ENCODE data around the gene SEMA3G. TPM values are rescaled to one million over a fixed set of nuclear protein-coding genes. Genes with fewer than 3 reads are reported as not detected.

The SEMA3G gene
- total RNA-seq, 1 experiment from 2014 or later = 1.6 TPM

- TF ChIP-seq AFF4 (CRISPR knock-in tag; IDR thresholded peaks at IDR 0.05; ENCODE audit: borderline replicate concordance) = no peak
- no peak for TF ChIP-seq ZBTB43 (CRISPR knock-in tag; IDR thresholded peaks at IDR 0.05)
- no peak for TF ChIP-seq ZNF281 (CRISPR knock-in tag; IDR thresholded peaks at IDR 0.05)
- no peak for TF ChIP-seq PRRX2 (CRISPR knock-in tag; IDR thresholded peaks at IDR 0.05)
- TF ChIP-seq ATF6 (CRISPR knock-in tag; IDR thresholded peaks at IDR 0.05) = no peak
- TF ChIP-seq PRDM15 (CRISPR knock-in tag; IDR thresholded peaks at IDR 0.05) = no peak
Observed at GRCh38 chr3:52436500-52437149, 8.3 kb downstream of the SEMA3G start (continued).

GRCh38 chr3:52435246-52436101, 9.4 kb downstream of the SEMA3G start:
- Mint-ChIP-seq H3K9me3 (no peaks in the 10 kb centered on the region), H3K36me3 (no peaks in the 10 kb centered on the region), H3K27me3 (ENCODE audit: low read depth) (no peaks in the 10 kb centered on the region), H3K4me1 (peaks cover 8% of the 10 kb centered on the region; the same call in 1 of the 2 replicates), H3K27ac (no peak overlapping the region; the same call in 1 of the 2 replicates), H3K4me3 (no peak overlapping the region)
- no peak for TF ChIP-seq ZNF416 (CRISPR knock-in tag; IDR thresholded peaks at IDR 0.05)
- no peak for TF ChIP-seq GTF2I (CRISPR knock-in tag; conservative IDR thresholded peaks at IDR 0.05)
- TF ChIP-seq ZNF263 (CRISPR knock-in tag; IDR thresholded peaks at IDR 0.05; ENCODE audit: low read depth) = no peak
- no peak for TF ChIP-seq CREM (CRISPR knock-in tag; IDR thresholded peaks at IDR 0.05)
- TF ChIP-seq IRF1 (CRISPR knock-in tag; IDR thresholded peaks at IDR 0.05) = no peak
- ChIA-PET POLR2A (no interaction called here), CTCF (interaction anchor here (0.5 to 1.9 kb wide), 4 partner anchors 10 to 215 kb away, joined by 5 to 7 read pairs (median 6); no protein-coding TSS in a partner anchor)
- ATAC-seq (no peak), DNase-seq (ENCODE audit: low spot score) (no peak)
